DMS 273 treated with DMSO at 0.1 percent for 48 hours (cell line): ENCODE results near the gene WNT3A.

Experiments used
- DNase-seq: peaks from one replicate; lab custom pipeline; 2025; lab: John Stamatoyannopoulos, UW

WNT3A gene

DNA sequence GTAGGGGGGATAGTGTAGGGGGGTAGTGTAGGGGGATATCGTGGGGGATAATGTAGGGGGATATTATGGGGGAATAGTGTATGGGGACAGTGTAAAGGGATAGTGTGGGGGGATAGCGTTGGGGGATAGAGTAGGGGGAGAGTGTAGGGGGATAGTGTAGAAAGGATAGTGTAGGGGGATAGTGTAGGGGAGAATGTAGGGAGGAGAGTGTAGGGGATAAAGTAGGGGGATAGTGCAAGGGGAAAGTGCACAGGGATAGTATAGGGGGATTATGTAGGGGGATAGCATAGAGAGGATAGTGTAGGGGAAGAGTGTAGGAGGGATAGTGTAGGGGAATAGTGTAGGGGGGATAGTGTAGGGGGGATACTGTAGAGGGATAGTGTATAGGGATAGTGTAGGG, 63.4 kb downstream of the WNT3A start:
- no peak for DNase-seq

DNA sequence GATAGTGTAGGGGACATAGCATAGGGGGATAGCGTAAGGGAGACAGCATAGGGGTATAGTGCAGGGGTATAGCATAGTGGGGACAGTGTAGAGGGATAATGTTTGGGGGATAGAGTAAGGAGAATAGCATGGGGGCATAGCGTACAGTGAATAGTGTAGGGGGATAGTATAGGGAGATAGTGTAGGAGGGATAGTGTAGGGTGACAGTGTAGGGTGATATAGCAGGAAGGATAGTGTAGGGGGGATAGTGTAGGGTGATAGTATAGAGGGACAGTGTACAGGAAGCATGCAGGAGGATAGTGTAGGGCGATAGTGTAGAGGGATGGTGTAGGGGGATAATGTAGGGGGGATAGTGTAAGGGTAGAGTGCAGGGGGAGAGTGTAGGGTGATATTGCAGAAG, 64.1 kb downstream of the WNT3A start:
- DNase-seq, result no peak

DNA sequence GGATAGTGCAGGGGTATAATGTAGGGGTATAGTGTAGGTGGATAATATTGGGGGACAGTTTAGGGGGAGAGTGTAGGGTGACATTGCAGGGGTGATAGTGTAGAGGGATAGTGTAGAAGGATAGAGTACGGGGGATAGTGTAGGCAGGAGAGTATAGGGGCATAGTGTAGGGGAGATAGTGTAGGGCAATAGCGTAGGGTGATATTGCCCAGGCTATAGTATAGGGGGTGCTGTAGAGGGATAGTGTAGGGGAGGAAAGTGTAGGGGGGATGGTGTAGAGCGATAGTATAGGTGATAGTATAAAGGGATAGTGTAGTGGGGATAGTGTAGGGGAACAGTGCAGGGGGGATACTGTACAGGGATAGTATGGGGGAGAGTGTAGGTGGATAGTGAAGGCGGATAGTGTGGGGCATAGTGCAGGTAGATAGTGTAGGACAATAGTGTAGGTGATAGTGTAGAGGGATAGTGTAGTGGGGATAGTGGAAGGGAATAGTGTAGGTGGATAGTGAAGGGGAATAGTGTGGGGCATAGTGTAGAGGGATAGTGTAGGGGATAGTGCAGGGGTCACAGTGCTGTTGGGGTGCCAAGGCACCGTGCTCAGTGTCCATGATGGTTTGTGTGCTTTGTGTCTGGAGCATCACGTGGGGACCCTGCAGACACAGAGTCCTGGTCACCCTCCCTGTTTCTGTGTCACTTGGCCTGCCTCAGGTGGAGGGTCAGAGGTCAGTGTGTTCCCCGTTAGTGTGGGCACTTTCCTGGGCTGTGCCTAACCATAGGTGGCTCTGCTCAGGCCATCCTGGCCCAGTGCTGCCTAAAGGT, 65.2 kb downstream of the WNT3A start:
- DNase-seq, result no peak

DNA sequence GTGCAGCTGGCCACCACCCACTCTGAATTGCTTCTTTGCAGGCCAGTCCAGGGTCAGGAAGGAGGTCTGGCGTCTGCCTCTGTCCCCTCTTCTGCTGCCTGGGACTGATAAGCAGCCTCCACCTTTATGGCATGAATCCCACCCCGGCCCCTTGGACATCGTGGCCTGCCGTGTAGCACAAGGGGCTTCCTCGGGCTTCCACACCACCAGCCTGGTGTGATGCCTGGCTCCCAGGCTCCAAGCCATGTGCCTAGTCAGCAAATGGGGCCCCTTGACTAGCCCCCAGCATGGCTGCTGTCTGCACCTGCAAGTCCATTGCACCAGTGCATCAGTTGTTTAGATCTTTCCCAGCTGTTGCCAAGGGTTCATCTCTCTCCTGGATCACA, 65.9 kb downstream of the WNT3A start:
- no peak for DNase-seq

DNA sequence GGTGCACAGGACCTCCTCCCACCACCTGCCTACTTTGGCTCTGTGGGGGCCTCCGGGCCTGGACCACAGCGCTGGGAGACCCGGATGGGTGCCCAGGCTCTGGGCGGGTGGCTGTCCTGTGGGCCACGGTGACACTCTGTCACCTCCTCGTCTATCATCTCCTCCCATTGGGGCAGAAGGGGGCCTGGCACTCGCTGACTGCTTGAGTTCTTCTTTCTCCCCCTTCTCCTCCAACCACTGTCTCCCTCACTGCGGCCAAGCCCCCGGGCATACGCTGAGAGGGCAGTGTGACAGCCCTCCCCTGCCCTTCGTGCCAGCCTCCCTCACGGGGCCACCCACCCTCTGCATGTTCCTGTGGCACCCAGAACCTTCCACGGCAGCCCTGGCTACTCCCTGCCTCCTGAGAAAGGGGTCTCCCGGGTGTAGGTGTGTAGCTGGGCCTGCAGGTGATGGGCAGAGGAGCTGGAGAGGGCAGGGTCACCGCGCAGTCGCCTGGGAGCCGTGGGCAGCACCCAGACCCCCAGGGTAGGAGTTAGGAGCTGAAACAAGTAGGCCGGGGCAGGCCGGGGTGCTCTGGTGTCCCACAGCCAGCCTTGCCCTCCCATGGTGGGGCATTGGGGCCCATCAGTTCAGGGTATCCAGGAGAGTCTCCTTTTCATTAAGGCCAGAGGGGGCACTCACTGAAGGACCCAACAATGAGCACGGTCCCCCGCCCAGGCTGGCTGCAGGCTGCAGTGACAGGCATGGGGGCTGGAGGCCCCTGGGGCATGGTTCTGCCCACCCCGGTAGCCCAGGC, 66.5 kb downstream of the WNT3A start:
- no peak for DNase-seq

DNA sequence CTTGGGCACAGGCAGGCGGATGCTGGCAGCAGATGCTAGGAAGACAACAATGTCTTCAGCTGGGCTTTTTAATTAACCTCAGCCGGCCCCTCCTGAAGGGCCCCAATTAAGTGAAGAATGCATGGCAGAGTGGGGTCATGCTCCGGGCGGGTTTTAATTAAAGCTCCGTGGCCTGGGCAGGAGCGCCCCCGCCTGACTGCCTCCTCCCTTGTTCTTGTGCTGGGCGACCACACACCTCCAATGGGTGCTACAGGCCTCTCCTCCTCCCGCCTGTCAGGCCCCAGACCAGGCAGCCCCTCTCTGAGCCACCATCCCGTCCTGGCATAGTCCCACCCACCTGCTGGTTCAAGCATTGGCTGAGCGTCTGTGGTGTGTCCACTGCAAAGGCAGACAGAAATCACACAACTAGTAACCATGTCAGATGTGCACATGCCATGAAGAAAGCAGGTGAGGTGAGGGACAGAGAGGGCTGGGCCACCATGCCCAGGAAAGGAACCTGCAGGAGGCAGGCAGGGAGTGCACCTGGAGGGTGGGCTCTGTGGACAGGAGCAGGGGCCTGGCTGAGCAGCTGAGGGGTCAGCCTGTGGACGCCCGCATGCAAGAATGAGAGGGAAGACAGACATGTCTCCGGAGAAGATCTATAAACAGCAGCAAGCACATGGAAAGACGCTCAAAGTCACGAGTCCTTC, 67.2 kb downstream of the WNT3A start:
- no peak for DNase-seq

DNA sequence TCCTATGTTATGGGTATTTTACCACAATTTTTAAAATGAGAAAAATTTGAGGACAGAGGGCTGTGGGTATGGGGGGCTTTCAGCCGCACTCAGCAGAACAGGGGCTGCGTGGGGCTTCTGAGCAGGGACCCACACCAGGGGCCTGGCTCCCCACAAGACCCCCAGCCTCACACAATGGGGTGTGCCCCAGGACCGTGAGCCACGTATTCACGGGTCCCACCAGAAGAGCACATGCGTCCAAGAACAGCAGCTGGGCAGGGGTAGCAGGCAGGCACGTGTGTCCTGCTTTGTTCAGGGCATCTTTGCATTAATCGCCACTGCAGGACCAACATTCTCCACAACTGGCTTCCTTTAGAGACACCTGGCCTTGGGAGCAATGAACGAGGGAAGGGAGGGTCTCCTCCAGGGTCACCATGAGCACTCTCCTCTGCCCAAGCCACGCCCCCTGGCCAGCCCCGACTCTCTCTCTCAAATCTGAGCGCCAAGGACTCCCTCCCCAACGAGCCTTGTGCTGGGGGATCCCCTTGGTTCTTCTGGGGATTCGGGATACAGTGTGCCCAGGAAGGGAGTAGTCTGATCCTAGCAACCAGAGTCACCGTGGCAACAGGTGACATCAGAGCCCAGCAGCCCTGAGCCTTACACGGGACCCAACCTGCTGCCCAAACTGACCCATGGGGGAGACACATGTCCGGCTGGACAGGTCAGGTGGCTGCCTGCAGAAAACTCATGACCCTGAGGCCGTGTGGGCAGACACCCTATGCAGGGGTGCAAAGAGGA, 68.3 kb downstream of the WNT3A start:
- DNase-seq, result no peak

DNA sequence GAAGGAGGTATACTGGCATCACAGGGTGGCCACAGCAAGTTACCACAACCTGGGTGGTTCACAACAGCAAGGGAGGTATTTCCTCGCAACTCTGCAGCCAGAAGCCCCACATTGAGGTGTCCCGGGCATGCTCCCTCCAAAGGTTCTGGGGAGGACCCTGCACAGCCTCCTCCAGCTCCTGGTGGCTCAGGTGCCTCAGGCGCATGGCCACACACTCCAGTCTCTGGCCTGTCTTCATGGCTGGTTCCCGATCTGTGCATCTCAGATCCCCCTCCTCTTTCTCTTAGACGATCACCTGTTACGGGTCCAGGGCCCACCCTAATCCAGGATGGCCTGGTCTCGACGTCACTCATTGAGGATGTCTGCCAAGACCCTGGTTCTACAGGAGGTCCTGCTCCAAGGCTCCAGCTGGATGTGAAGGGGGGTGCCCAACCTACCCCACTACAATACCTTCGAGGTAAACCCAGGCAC, 69.0 kb downstream of the WNT3A start:
- DNase-seq, result no peak

DNA sequence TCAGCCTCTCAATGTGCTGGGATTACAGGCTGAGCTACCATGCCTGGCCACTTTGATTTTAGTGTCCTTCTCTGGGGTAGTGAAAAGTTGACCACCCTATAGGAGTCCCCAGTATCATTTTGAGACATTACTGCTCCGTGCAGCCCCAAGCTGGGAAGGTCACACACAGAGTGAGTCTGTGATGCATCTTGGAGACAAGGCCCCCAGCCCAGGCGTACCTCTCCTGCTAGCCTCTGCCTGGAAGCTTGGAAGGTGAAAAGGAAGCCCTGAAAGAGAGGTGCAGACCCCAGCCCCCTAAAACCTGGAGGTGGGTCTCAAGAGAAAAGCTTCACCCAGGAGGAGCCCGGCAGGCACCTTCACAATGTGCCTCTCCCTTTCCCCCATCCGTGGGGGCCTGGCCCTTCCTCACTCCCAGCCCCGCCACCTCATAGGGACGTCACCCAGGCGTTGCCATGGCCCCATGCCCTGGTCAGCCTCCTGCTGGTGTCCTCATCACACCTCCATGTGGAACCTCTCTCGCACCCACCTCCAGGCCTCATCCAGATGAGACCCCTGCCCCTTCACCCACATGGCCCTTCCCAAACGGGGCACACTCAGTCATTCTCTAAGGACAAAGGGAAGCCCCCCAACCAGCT, 70.1 kb downstream of the WNT3A start:
- no peak for DNase-seq

DNA sequence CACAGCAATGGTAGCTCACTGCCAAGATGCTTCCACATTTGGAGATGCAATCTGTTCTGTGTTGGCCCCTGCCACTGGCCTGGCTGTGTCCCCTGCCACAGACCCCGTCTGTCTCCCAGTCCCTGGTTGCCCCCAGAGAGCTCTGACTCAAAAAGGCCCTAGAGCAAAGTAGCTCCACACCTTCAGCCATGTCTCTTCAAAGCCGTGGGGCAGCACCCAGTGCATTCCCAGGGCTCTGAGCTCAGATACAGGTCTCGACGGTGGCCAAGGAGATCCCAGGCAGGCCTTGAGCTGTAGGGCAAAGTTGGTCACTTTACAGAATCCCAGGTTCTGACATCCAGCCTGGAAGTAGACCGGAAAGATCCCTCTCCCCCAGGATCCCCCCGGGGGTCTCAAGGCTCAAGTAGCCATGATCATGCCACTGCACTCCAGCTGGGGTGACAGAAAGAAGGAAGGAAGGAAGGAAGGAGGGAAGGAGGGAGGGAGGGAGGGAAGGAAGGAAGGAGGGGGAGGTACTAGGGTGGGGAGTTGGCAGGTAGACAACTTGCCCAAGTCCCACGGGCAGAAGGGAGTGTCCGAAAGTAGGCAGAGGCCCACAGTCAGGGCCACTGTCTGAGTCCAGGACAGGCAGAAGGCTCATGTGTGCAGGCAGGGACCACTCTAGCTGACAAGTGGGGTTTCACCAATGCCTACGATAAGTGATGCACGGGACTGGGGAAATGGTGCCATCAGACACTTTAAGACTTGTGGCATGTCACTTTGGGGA, 71.0 kb downstream of the WNT3A start:
- DNase-seq, result no peak

DNA sequence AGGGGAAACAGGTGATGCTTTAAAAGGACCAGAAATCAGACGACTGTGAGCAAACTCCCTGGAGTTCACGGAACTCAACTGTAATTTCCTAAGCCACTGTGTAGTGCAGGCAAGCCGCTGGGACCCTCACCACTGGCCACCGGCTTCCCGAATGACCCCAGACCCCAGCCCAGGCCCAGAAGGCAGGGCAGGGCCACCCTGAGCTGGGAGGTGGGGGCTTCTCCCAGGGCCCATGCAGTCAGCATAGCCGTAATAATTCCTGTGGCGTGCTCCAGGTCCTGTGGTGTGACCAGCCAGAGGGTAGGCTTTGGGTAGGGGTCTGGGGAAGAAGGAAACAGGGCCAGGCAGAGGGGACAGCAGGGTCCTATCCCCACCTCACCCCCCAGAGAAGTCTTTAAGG, 72.2 kb downstream of the WNT3A start:
- no peak for DNase-seq

DNA sequence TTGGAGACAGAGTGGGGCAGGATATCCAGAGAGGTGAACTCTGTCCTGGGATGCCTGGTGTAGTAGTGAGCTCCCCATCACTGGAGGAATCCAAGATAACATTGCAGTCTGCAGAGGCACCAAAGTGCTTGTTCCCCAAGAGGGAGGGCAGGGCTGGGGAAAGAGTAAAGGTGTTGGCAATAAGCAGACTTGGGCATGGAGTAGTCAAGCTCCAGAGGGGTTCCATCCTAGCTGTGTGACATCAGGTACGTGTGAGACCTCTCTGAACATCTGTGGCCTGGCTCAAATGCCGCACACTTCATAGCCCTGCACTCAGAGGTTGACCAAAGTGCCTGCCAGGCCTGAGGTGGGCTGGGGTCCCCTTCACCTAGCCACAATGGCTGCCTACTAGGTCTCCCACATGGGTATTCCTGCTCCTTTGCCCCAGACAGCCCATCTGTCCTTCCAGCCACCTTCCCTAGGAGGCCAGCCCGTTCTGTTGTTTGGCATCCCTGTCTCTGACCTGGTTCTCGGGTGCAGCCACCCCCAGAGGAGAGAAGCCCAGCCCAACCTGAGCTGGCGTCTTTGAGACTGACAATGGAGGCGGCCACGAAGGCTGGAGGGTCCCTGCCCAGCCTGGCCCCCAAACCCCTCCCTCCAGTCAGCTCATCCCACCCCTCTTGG, 72.9 kb downstream of the WNT3A start:
- DNase-seq, result no peak

DNA sequence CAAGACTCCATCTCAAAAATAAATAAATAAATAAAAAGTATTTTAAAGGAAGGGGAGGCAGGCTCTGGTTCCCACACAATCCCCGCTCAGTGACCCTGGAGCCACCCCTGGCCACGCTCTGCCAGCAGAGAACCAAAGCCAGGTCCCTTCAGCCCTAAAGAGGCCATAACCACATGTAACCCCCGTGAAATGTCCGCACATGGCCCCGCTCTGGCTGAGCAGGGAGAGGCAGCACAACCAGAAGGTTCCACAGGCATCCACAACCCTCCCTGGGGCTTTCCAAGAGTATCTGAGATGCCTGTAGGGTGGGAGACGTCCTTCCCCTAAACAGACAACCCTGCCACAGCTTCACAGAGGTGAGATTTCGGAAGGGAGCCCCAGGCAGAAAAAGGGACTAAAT, 74.3 kb downstream of the WNT3A start:
- no peak for DNase-seq

DNA sequence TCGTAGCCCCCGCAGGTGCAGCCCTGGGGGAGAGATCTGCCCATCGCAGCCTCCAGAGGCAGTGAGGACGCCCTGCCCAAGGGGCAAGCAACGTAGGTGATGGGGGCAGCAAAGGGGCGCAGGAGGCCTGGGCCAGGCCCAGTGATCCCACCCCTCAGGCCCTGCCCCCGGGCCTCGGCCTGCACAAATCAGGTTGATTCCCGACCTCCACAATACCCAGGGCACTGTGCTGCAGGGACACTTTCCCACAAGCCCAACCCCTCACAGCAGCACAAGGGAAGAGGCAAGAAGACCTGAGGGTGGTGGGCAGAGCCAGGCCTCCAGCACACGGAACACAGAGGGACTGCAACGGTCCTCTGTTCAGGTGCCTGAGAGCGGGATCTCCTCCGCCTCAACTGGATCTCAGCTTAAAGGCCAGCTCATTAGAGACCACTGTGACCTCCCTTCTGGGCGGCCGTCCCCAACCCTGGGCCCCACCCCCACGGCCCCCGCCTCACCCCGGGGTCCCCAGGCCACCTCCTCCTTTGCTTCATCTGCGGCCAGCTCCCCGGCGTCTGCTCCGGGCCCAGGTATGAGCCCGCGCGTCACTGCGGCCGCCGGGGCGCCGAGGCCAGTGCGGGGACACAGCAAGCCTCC, 74.9 kb downstream of the WNT3A start:
- DNase-seq, result no peak

DNA sequence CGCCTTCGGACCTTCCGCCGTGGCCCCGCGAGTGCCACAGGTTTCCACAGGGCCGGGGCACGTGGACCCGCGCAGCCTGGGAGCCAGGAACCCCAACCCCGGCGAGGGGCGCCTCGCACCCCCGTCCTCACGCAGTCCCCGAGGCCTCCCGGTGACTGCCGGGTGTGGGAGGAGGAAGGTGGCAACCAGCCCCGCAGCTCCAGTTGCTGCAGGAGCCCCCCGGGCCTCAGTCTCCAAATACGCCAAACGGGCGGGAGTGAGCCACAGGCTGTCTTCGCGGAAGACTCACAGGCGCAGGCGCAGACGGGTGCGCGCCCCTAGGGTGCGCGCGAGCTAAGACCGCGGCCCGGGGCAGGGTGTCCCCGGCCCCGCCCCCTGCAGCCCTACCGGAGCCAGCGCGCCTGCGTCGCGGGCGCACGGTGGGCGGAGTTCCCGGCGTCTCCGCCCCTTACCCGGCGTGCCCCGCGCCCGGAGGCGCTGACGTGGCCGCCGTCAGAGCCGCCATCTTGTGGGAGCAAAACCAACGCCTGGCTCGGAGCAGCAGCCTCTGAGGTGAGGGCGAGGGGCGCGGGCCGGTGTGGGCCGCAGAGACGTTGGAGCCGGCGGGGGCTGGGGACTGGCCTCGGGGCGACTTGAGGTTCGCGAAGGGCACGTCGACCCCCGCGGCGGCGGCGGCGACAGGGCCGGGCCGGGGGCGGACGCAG, 75.6 kb downstream of the WNT3A start, which contains the start of gene ARF1:
TSS of gene ARF1 (plus strand) at position 495 of the 704 bp plus-strand sequence. CDS start 14,407 bp downstream, outside the sequence.
- DNase-seq, result peak; percentile 60

DNA sequence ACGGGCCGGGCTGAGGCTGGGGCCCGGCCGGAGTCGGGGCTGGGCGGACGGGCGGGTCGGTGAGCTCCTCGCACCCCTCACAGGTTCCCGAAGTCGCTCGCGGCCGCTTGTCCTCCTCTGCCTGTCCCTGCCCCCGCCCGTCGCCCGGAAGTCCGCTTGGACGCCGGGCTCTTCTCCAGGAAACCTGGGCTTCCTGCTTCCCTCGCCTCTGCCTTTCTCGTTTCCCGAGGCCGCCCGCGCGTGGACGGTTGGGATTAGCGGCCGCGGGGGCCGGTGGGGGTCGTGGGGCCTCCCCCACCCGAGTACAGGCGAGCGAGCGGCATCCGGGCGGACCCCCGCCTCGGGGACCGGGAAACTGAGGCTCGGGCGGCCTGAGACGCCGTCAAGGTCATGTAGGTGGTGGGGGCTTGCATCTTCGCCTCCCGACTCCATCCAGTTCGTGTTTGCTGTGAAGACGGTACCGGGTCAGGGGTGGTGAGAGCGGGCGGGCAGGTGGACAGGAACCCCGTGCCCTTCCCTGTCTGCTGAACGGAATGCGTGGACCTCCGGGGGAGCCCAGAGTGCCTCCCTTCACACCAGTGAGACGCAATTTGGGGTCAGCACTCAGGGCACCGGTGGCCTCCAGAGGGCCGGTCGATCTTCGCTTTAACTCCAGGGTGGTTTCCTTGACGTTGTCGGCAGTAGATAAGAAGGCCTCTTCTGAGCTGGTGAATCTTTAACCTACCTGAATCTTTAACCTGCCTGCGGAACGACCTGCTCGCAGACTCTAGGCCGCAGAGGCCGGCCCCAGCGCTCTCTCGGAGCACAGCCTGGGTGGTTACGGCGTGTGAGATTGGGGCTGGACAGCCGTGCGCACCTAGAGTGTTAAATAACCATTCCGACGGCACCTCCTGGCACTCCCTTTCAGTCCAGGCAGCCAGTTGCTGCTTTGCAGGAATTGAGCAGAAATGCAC, 76.4 kb downstream of the WNT3A start:
- DNase-seq, result no peak

DNA sequence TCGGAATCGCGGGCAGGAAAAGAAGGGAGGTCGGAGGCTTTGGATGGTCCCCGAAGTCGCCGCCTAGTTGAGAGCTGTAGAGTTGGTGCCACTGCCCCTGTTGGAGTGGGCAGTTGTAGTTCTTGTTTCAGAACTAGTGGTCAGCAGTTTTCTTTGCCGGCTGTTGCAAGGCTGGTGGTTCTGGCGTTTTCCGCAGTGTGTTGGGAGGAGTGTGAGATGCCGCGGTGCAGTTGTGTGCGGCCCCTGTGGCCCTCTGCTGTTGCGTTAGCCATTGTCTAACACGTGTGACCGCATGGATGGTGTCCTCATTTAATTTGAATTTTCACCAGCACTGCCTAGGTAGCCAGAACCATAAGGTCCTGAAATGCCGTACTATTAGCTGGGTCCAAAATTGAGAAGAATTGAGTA, 77.1 kb downstream of the WNT3A start:
- DNase-seq, result no peak

DNA sequence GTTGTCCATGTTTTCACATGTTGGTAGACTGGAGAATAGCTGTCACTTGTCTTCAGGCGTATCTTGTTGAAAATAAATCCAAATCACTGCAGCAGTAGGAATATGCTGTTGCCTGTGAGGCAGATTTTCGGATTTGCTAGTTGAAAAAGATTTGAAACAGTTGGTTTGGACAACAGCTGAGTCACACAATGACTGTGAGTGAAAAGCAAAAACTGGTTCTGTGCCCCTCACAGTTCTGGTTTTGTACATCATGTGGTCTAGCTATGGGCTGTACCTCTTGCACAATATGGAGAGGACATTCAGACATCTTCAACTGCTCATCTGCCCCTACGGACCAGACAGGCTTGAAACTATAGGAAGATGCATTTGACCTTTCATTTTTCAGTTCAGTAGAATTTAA, 77.5 kb downstream of the WNT3A start:
- no peak for DNase-seq
